GM21786 (cell line): ENCODE results near the gene MAPK8IP3.

Experiments
- ATAC-seq: cut with Tn5 transposase; IDR thresholded peaks from one replicate; pipeline ENCODE4 v1.9.1; 2021; ENCODE audit not compliant: unreplicated experiment

Gene MAPK8IP3

DNA sequence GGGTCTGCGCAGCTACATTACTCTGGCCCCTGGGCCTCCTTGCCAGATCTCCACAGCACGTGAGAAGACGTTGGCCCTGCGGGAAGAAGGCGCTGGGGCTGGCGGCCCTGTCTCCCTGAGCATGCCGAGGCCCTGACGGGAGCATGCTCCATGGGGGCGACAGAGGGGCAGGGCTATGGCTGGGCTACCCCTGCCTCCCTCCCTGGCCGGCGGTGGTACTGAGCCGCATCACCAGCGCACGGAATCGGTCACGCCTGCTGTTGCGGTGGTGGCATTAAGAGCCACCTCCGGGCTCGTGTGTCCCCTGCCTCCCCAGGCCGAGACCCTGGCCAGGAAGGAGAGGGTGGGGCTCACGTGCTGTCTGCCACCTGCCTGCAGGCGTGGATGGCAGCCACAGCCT is 28.1 kb downstream of the MAPK8IP3 start:
- no peak for ATAC-seq

DNA sequence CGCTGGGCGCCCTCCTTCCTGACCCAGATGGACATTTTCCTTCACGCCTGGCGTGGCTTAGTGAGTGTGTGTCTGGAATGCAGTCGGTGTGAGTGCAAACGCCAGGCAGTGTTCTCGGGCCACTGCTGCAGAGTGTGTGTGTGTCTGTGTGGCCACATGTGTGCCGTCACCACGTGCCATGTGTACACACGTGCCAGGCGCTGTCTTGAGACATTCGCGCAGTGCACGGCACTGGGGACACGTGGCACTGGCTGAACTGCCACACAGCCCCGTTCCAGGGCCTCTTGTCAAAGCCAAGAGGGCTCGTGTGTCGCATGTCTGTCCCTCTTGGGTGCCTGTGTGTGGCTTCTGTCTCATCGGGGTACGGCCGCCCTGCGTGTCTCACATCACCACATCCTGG is 28.8 kb downstream of the MAPK8IP3 start:
- no peak for ATAC-seq

DNA sequence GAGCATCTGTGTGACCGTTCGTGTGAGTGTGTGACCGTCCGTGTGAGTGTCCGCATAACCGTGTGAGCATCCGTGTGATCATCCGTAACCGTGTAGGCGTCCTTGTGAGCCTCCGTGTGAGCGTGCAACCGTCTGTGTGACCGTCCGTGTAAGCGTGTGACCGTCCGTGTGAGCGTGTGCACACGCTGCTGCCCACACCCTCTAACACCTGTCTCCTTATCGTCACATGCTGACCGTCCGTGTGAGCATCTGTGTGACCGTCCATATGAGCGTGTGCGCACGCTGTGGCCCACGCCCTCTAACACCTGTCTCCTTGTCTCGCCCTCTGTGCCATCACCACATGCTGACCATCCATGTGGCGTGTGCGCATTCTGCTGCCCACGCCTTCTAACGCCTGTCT is 34.2 kb downstream of the MAPK8IP3 start:
- no peak for ATAC-seq

DNA sequence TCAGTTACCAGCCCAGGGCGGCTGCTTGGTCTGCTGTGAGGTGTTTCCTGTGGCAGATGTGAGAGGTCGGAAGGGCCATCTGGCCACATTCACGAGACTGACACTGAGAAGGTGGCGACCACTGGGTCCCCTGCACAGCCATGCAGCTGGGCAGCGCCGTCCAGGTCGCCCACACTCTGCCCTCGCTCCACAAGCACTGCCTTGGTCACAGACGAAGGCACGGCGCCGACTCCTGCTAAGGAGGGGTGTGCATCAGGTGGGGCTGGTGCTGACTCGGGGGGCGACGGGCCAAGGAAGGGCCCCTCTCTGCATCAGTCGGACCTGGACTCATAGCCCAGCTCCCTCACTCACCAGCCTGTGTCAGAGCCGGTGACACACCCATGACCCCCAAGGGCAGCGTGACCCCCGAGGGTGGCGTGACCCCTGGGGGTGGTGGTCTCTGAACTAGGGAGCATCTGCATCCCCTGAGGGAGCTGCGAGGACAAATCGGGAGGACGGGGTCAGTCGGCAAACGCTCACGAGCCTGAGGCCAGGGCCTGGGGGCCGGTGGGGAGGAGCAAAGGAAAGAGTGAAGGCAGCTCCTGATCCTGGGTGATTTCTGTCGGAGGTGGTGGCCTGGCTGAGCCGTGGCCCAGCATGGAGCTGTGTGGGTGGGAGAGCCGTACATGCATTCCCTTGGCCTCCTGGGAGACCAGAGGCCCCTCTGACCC is 34.9 kb downstream of the MAPK8IP3 start:
- no peak for ATAC-seq

DNA sequence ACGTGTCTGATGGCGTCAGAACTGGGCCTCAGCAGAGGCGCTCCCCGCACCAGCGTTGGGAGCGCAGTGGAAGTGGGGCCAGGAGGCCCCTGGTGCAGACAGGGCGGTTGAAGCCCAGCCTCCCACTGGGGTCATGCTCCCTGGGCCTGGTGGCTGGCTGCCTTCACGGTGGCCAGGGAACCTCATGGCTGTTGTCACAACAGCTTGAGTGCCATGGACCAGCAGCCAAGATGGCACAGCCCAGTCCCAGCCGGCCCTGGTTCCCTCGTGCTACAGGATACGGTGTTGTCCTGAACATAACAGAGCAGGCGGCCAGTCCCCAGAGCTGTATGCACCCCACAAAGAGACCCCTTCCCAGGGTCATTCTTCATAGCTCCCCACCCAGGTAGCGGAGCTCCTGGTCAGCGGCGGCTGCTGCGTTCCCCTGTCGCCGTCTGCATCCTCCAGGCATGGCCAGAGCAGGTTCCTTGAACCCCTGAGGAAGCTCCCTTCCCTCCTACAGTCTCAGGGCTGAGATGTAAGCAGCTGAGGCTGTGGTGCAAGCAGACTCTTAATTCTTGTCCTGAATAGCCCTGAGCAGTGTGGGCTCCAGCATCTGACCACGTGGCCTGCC is 35.7 kb downstream of the MAPK8IP3 start:
- no peak for ATAC-seq

DNA sequence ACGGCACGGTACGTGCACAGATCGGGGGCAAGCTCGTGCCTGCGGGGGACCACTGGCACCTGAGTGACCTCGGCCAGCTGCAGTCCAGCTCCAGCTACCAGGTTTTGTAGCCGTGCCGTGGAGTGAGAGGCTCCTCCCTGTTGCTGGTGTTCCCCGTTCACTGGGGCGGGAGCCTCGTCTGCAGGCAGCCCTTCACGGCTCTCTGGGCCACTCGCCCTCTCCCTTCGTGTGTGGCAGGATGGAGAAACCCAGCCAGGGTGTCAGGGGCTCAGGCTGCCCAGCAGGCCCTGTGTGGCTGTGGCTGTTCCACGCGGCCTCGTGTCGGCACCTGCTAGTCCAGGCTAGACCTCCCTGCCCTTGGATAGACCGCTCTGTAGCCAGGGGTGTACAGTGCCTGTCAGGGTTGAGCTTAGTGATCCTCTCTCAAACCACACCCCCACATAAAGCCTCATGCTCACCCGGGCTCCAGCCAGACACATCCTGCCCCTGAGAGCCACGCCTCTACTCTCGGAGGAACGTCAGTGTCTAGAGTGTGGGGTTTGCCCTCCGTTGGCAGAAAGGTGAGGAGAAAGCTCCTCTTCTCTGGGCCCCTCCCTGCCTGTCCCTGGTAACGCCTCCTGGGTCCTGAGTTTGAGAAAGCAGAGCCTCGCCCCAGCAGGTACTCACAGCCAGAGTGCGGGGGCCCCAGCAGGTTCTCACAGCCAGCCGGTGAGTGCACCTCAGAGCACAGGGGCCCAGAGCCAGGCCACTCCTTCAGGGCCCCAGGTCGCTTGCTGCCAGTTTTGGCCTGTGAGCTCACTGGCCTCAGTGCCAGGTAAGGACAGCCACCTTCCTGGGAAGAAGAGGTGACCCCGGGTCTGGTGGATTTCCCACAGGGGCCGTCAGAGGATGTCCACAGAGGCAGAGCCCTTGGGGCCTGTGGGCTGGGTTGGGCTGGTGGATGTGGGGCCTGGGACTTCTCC is 37.7 kb downstream of the MAPK8IP3 start:
- no peak for ATAC-seq

DNA sequence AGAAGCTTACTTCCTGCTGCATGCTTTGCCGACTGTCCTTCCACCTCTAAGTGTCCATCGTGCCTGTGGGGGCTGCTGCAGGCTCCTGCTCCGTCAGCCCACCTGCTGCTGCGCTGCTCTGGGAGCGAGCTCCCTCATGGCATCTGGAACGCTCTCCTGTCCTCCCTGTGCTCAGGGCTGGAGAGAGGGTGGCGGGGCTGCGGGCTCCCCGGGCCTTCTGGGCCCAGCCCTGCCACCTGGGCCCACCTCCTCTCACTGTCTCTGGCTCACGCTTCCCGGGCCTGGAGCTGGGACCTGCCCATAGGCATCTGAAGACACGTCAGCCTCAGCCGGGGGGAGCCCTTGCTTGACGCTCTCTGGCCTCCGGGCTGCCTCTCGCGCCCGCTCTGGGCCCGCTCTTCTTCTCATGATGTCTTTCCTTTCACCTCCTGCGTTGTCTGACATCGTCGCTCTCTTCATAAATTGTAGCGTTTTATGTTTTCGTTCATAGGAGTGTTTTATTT is 38.4 kb downstream of the MAPK8IP3 start:
- no peak for ATAC-seq

DNA sequence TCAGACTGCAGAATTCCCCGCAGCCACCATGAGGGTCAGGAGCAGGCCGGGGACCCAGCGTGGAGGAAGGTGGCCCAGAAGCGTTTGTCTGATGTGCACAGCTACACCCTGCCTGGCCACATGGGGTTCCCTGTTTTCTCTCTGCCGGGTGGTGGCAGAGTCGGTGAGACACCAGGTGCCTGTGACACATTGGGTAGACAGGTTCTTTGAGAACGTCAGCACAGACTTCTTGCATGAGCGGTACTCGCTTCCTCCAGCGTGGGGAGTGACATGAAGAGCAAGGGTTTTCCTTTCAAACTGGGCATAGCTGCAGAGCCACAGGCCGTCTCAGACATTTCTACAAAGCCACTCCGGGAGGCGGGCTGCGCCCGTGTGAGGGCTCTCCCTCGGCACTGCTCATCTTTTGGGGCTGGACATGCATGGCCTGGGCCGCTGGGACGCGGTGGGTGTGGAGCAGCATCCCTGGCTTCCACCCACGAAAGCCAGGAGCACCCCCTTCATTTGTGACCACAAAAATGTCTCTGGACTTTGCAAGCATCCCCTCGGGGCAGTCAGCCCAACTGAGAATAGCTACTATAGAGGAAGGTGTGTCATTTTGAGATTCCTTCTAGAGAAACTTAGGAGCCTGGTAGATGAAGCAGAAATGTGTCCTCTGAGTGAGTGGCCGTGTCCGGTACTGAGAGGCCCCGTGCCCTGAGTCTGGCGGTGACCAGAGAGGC is 39.3 kb downstream of the MAPK8IP3 start:
- ATAC-seq, result no peak

DNA sequence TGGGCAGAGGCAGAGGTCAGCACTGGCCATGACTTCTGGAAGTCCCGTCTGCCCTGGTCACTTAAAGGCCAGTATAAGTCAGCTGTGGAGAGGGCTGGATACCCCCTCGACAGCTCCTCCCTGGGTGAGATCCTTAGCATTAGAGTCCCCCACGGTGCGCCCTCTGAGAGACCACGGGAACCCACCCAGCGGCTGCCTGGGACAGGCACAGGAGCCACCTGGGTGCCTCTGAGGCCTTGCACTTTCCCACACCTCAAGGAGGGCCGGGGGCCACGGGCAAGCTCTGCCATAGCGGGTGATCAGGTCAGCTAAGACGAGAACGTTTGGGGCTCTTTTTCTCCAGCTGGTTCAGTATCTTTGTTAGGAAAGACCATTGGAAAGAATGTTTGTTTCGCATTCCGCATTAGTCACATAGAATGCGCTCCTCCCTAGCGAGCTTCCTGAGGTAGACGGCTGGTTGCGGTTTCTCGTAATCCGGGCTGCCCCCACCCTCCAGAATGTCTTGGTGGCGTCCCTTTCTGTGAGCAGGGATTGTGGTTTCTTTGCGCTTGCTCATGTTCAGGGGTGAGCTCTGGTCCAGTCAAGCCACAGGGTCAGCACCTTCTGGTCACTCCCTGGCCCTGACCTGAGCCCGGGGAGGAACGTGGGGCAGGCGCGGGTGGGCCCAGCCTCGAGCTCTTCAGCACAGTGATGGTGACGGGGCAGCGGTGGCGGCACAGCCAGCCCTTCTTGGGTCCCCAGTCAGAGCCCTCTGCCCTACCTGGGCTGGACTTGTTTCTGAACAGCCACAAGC is 40.1 kb downstream of the MAPK8IP3 start:
- ATAC-seq, result no peak

DNA sequence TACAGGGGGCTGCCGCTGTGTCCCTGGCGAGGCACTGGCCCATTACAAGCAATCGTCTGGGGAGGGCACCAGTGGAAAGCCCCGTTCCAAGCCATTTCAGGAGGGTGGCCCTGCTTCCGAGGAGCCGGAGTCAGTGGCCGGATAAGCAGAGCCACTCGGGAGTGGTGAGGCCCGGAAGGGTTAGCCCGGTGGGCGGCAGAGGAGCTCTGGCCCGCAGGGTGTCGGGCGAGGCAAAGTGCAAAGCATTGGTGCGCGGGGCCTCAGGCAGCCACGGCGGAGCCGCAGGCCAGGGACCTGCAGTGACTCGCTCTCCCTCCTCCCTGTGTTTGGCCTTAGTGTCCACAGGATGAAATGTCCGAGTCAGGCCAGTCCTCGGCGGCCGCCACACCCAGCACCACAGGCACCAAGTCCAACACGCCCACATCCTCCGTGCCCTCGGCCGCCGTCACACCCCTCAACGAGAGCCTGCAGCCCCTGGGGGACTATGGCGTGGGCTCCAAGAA is 40.7 kb downstream of the MAPK8IP3 start:
- no peak for ATAC-seq

DNA sequence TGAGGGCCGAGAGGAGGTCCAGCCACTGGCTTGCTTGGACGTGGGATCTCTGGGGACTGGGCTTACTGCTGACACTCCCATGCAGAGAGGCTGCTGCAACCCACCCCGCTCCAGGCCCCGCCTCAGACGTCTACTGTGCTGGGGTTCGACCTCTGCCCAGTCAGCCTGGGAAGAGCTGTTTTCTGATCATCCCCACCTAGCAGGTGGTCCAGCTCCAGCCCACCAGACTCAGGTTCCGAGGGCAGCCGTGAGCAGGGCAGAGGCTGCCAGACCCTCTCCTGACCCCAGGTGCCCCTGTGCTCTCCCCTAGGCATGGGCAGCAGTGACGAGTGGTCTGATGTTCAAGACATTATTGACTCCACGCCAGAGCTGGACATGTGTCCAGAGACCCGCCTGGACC is 41.9 kb downstream of the MAPK8IP3 start:
- no peak for ATAC-seq

DNA sequence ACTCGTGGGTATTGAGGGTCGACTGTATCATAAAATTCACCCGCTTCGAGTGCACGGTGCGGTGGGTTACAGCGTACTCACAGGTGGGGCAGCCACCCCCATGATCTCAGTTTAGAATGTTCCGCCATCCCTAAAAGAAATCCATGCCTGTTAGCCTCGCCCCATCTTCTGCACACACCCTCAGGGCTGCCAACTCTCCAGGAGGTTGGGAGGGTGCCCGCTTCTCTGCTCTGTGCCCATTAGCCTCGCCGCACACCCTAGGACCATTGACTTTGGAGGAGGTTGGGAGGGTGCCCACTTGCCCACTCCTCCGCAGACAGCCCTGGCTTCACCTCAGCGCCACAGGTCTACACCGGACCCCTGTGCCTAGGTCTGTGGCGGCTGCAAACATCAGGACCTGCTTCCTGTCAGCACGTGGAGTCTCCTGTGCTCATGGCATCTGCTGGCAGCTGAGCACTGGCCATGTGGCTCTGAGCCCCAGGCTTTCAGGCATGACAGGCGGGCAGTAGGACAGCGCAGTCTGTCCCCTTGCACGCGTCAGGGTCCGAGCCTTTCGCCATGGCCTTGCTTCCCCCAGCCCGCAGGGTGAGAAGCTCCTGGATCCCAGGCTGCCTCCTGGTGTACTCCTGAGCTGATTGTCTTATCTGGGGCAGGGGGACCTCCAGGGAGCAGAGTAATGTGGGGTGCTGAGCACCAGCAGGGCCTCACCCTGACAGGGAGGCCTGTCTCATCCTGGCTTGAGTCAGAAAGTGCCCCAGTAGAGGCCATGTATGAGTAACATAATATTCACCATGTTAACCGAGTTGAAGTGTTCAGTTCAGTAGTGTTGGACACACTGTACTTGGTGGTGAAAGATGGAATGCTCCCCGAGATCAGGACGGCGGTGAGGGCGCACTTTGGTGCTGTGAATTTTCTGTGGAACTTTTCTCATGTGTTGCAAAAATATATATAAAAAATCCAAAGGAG is 43.4 kb downstream of the MAPK8IP3 start:
- no peak for ATAC-seq

DNA sequence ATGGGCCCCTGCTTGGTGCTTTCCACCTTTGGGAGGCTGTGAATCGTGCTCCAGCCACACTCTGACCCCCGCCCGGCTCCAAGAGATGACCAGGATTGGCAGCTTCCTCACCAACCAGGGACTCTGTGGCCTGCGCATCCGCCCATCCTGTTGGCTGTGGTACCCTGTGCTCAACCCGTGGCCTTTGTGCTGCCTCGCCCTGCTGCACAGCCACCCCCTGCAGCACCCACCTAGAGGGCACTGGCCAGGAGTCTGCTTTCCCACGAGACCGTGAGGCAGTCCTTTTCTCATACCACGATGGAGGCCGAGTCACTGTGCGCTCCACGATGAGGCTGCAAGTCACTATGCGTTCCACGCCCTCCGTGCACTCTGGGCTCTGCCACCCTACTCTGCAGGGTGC is 46.0 kb downstream of the MAPK8IP3 start:
- ATAC-seq, result no peak

DNA sequence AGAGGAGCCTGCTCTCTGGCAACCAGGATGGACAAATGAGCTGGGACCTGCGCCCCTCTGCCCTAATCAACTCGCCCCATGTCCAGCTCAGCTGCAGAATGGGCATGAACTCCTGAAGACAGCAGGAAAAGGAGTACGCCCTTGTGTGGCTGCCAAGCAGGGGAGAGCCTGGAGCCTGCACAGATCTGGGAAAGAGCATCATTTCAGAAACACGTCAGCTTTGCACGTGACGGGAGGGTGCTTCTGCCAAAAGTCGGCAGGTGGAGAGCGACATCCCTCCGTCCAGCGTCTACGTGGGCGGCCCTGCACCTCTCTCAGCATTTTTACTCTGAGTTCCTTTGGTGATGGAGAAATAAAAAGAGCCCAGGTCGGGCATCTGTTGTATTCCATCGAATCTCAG is 46.9 kb downstream of the MAPK8IP3 start:
- ATAC-seq, result no peak

DNA sequence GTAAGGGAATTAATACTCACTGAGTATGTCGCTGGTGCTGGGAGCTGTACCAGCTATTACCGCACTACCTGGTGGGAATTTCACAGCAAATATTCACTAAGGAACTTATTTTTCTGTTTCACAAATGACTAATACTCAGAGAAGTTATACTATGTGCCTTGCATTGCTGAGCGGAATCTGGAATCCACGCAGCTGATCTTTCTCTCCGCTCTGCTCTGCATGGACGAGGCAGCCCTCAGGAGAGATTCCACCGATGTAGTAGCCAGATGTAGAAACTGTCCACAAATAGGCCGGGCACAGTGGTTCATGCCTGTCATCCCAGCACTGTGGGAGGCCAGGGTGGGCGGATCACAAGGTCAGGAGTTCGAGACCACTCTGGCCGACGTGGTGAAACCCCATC is 48.2 kb downstream of the MAPK8IP3 start:
- ATAC-seq, result no peak

DNA sequence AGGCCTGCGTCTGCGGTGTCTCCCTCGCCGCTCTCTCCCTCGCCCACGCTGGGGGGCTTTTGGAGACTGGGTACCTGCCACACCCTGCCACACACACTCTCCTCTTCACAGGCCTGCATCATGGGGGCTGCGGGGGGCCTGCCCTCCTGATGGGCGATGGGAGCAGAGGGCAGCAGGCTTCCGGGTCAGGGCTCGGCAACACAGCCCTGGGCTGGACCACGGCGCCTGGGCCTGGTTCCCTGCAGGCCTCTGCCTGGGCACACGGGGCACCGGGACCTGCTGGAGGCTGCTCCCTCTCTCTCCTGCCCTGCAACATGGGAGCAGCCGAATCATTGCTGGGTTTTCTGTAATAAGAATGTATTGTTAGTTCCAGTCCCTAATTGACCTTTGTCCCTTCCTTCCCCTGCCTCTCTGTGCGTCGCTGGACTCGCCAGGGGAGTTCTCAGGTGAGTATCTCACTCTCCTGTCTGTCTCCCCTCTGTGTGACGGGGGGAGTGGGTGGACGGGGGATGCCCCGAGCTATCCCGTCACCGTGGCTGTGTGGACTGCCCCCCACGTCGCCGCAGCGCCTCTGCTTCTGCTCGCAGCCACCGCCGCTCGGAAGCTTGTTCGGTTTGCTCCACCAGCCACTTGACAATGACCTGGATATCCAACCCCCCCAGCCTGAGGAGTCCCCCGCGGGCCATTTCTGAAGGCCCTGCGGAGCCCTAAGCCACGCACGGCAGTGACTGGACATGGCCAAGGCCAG is 51.9 kb downstream of the MAPK8IP3 start:
- no peak for ATAC-seq

DNA sequence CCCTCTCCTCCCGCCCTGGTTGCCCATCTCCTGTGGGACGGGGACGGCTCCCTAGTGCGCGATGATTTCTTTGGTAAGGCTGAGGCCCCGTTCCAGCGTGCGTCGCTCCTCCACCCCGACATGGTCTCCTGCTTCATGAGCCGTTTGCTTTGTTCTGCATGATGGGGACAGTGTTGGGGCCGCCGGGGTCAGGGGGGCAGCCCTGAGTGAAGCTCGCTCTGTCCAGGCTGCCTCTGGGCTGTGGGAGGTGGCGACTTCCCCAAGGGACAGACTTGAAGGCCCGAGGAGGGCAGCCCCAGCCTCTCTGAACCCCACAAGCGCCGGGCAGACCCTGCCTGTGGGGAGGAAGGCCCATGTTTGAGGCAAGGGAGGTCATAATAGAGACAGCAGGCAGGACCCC is 52.9 kb downstream of the MAPK8IP3 start:
- no peak for ATAC-seq

DNA sequence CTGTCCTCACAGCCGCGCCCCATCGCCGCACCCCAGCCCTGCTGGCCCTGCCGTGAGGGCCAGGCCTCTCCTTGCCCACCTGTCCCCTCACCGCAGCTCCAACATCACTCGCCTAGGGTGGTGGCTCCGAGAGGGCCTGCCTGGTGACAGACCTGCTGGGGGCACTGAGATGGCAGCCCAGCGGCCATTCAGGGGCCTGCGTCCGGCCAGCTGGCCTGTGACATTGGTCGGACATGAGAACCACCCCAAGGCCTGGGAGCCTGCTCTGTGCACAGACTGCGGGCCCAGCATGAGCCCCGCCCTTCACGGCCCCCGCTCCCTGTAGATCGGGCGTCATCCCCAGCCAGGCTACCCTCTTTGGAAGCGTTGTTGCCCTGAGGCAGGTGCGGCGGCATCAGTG is 53.5 kb downstream of the MAPK8IP3 start:
- no peak for ATAC-seq
